H1 (cell line): Measurements from ENCODE around the gene ZNF830. TPM values are rescaled to one million over a fixed set of nuclear protein-coding genes. Genes with fewer than 3 reads are reported as not detected.

Experiments used
- CTCF ChIA-PET: fragments of 300-600 bp; sonication (Branson Sonifier 250); formaldehyde crosslinking; loops from one replicate; lab custom pipeline; 2021; ENCODE audit not compliant: partially characterized antibody; lab: Charles Lee
- POLR2A ChIA-PET: fragments of 300-600 bp; sonication (Branson Sonifier 250); formaldehyde crosslinking; loops from one replicate; lab custom pipeline; 2021; ENCODE audit warnings: inconsistent platforms; ENCODE audit not compliant: partially characterized antibody; lab: Charles Lee
- DNase-seq, 2 experiments: peaks; one replicate each; pipeline versions ENCODE4 v3.0.0 to v3.0.0-alpha.2; 2010 to 2022; ENCODE audit warnings: low spot score in 2 of 2, low read depth in 1 of 2, mixed read lengths in 1 of 2
- FAIRE-seq: peaks from 2 replicates; lab custom pipeline; 2011; peaks lifted over from hg19 to GRCh38; lab: Jason Lieb, UNC
- H2AFZ ChIP-seq: 2 replicates; pipeline ENCODE4 v1.8.1; 2012; ENCODE audit warnings: low read length, inconsistent platforms
- H2AK5ac ChIP-seq: 2 replicates; pipeline ENCODE4 v1.6.1; 2013; ENCODE audit warnings: low read depth, low read length
- H2BK120ac ChIP-seq: replicated peaks from 2 replicates; pipeline ENCODE3; 2013; ENCODE audit warnings: low read depth, low read length, inconsistent platforms
- H2BK12ac ChIP-seq: 2 replicates; pipeline ENCODE4 v1.6.1; 2013; ENCODE audit warnings: low read depth, low read length
- H2BK15ac ChIP-seq: 2 replicates; pipeline ENCODE4 v1.6.1; 2013; ENCODE audit warnings: low read length
- H2BK20ac ChIP-seq: 2 replicates; pipeline ENCODE4 v1.6.1; 2013; ENCODE audit warnings: low read length
- H2BK5ac ChIP-seq: 2 replicates; pipeline ENCODE4 v1.6.1; 2013; ENCODE audit warnings: low read depth, low read length
- H3K14ac ChIP-seq: 2 replicates; pipeline ENCODE4 v1.6.1; 2013; ENCODE audit warnings: inconsistent platforms; ENCODE audit not compliant: insufficient read length
- H3K18ac ChIP-seq: 2 replicates; pipeline ENCODE4 v1.6.1; 2013; ENCODE audit warnings: low read length; ENCODE audit errors: extremely low read depth
- H3K23ac ChIP-seq: 2 replicates; pipeline ENCODE4 v1.6.1; 2013; ENCODE audit warnings: inconsistent platforms; ENCODE audit not compliant: insufficient read length
- H3K23me2 ChIP-seq: 2 replicates; pipeline ENCODE4 v1.6.1; 2013; ENCODE audit warnings: low read depth, low read length
- H3K27ac ChIP-seq: 2 replicates; pipeline ENCODE4 v1.6.1; 2011; ENCODE audit warnings: low read depth, low read length, inconsistent platforms
- H3K27me3 ChIP-seq, 4 experiments: replicated peaks in 1 of 4; 1 replicate in 1 of 4; 2 replicates in 3 of 4; pipeline versions ENCODE4 v1.6.1 to v1.8.1; 2011 to 2013; ENCODE audit warnings: low read length in 3 of 4, mild to moderate bottlenecking in 3 of 4, inconsistent platforms in 2 of 4, mixed read lengths in 2 of 4, moderate library complexity in 1 of 4; ENCODE audit not compliant: control insufficient read depth in 3 of 4, insufficient read depth in 3 of 4; ENCODE audit errors: extremely low read depth in 1 of 4
- H3K36me3 ChIP-seq, 4 experiments: 2 replicates each; pipeline versions ENCODE4 v1.6.1 to v1.8.1; 2011 to 2013; ENCODE audit warnings: mild to moderate bottlenecking in 4 of 4, low read length in 3 of 4, moderate library complexity in 2 of 4, control low read depth in 1 of 4, inconsistent platforms in 1 of 4; ENCODE audit not compliant: insufficient read depth in 4 of 4, control insufficient read depth in 2 of 4
- H3K4ac ChIP-seq: replicated peaks from 2 replicates; pipeline ENCODE3; 2013; ENCODE audit warnings: low read length, low read depth, mixed read lengths, inconsistent platforms; ENCODE audit not compliant: insufficient read length
- H3K4me1 ChIP-seq, 4 experiments: replicated peaks in 1 of 4; 1 replicate in 1 of 4; 2 replicates in 3 of 4; pipeline versions ENCODE4 v1.6.1 to v1.8.1; 2011 to 2013; ENCODE audit warnings: low read length in 3 of 4, inconsistent platforms in 2 of 4, mixed read lengths in 1 of 4; ENCODE audit not compliant: insufficient read depth in 4 of 4, control insufficient read depth in 3 of 4
- H3K4me2 ChIP-seq, 2 experiments: 2 replicates each; pipeline versions ENCODE4 v1.6.1 to v1.8.1; 2011 to 2013; ENCODE audit warnings: low read depth in 2 of 2, low read length in 2 of 2, control low read depth in 1 of 2, inconsistent platforms in 1 of 2, mild to moderate bottlenecking in 1 of 2; ENCODE audit not compliant: insufficient read depth in 1 of 2
- H3K4me3 ChIP-seq, 4 experiments: fragments of 200-600, 300-600 bp in 1 of 4; sonication (generic), shearing (Covaris generic), sonication (Bioruptor Twin) in 1 of 4; 2 replicates each; pipeline versions ENCODE4 v1.5.1 to v1.8.1; 2011 to 2016; ENCODE audit warnings: low read length in 4 of 4, low read depth in 3 of 4, control low read depth in 2 of 4, inconsistent platforms in 2 of 4, mild to moderate bottlenecking in 2 of 4, mixed read lengths in 1 of 4, moderate library complexity in 1 of 4; ENCODE audit not compliant: insufficient read depth in 2 of 4; ENCODE audit errors: extremely low read depth in 1 of 4
- H3K56ac ChIP-seq: replicated peaks from 2 replicates; pipeline ENCODE3; 2013; ENCODE audit warnings: low read depth, mild to moderate bottlenecking, mixed read lengths, low read length, inconsistent platforms; ENCODE audit not compliant: insufficient read length
- H3K79me1 ChIP-seq: 2 replicates; pipeline ENCODE4 v1.6.1; 2013; ENCODE audit warnings: low read depth, low read length, control low read depth
- H3K79me2 ChIP-seq, 2 experiments: 2 replicates each; pipeline versions ENCODE4 v1.6.1 to v1.8.1; 2012 to 2013; ENCODE audit warnings: low read length in 2 of 2, mild to moderate bottlenecking in 2 of 2, inconsistent platforms in 1 of 2; ENCODE audit not compliant: insufficient read depth in 2 of 2, control insufficient read depth in 1 of 2
- H3K9ac ChIP-seq, 4 experiments: replicated peaks in 1 of 4; 1 replicate in 1 of 4; 2 replicates in 3 of 4; pipeline versions ENCODE4 v1.6.1 to v1.8.1; 2011 to 2013; ENCODE audit warnings: low read depth in 3 of 4, low read length in 3 of 4, control low read depth in 2 of 4, mild to moderate bottlenecking in 2 of 4, moderate library complexity in 2 of 4, inconsistent platforms in 1 of 4; ENCODE audit errors: extremely low read depth in 1 of 4
- H3K9me3 ChIP-seq, 2 experiments: 2 replicates each; pipeline versions ENCODE4 v1.6.1 to v1.8.1; 2012 to 2013; ENCODE audit warnings: mild to moderate bottlenecking in 2 of 2, moderate library complexity in 2 of 2, control low read depth in 1 of 2, inconsistent platforms in 1 of 2, low read depth in 1 of 2, low read length in 1 of 2, mixed read lengths in 1 of 2; ENCODE audit not compliant: insufficient read depth in 2 of 2
- H4K20me1 ChIP-seq, 2 experiments: replicated peaks in 1 of 2; 2 replicates each; pipeline versions ENCODE3 to v1.8.1; 2011 to 2013; ENCODE audit warnings: inconsistent platforms in 2 of 2, low read length in 2 of 2, mild to moderate bottlenecking in 1 of 2; ENCODE audit not compliant: insufficient read depth in 2 of 2, control insufficient read depth in 1 of 2
- H4K5ac ChIP-seq: 2 replicates; pipeline ENCODE4 v1.6.1; 2013; ENCODE audit warnings: low read length, low read depth, mixed read lengths, inconsistent platforms; ENCODE audit not compliant: insufficient read length
- H4K8ac ChIP-seq: 2 replicates; pipeline ENCODE4 v1.8.0; 2013; ENCODE audit warnings: mild to moderate bottlenecking, moderate library complexity, low read length, inconsistent platforms; ENCODE audit not compliant: insufficient read depth; ENCODE audit errors: extremely low read depth
- H4K91ac ChIP-seq: replicated peaks from 2 replicates; pipeline ENCODE3; 2013; ENCODE audit warnings: low read length, mixed read lengths, inconsistent platforms; ENCODE audit not compliant: insufficient read length
- CBX5 ChIP-seq: fragments of 300-800, 300-1000 bp; sonication (generic); IDR thresholded peaks from 2 replicates; pipeline ENCODE4 v1.7.1; 2016; ENCODE audit warnings: antibody characterized with exemption, low read length, low read depth
- CREB1 ChIP-seq: IDR thresholded peaks from 2 replicates; pipeline ENCODE4 v1.6.1; 2012; ENCODE audit warnings: inconsistent platforms
- EGR1 ChIP-seq: IDR thresholded peaks from 2 replicates; pipeline ENCODE4 v1.6.1; 2011; ENCODE audit warnings: low read depth, low read length, borderline replicate concordance
- KDM5A ChIP-seq: fragments of 200-600 bp; IDR thresholded peaks from 2 replicates; pipeline ENCODE4 v1.7.1; 2012; ENCODE audit warnings: mild to moderate bottlenecking, low read length, inconsistent platforms, mixed read lengths
- SAP30 ChIP-seq: fragments of 300-600 bp; sonication (generic); IDR thresholded peaks from 2 replicates; pipeline ENCODE4 v1.7.1; 2012; ENCODE audit warnings: low read length, moderate library complexity, mild to moderate bottlenecking, inconsistent platforms; ENCODE audit not compliant: insufficient read depth, insufficient replicate concordance
- SP4 ChIP-seq: IDR thresholded peaks from 2 replicates; pipeline ENCODE4 v1.6.1; 2012; ENCODE audit warnings: low read length, inconsistent platforms
- ZNF274 ChIP-seq: IDR thresholded peaks from 2 replicates; pipeline ENCODE4 v1.7.0; 2012; ENCODE audit warnings: low read length, borderline replicate concordance; ENCODE audit errors: extremely low read depth
- WGBS, 2 experiments: shearing (Covaris generic) in 1 of 2; methylation state at CpG; one replicate each; pipeline versions ENCODE4 v1.1.6 to v1.1.7; 2013 to 2015; ENCODE audit warnings: low lambda C conversion rate in 2 of 2, mixed read lengths in 2 of 2, inconsistent platforms in 1 of 2, low coverage in 1 of 2, missing lambda C conversion rate in 1 of 2; ENCODE audit not compliant: insufficient replicate concordance in 2 of 2, insufficient coverage in 1 of 2, insufficient read length in 1 of 2; ENCODE audit errors: extremely low coverage in 1 of 2, missing lambda C conversion rate in 1 of 2; 5-methylcytosine and 5-hydroxymethylcytosine counted together
- polyA plus RNA-seq, 7 experiments: library from polyadenylated mRNA; depleted of rRNA in 3 of 7; stranded (reverse) in 5 of 7; unstranded in 2 of 7; fragments of >200 nt in 5 of 7; fragments of 200-250 nt in 2 of 7; gene quantifications; 1 replicate in 5 of 7; 2 replicates in 1 of 7; 4 replicates in 1 of 7; pipeline versions ENCODE4 v1.2.1 to v1.2.3, GENCODE V29; 2011 to 2013; ENCODE audit warnings: missing spikeins in 2 of 7, mixed read lengths in 2 of 7
- total RNA-seq: library from RNA; stranded (reverse); fragmentation: NEBNext Ultra II Directional; extraction: Animal tissue kit (Norgen Biotek cat#: 25700); gene quantifications from 2 replicates; pipeline ENCODE4 v1.2.1, GENCODE V29; 2021

The ZNF830 gene
- total and polyA plus RNA-seq, 2 of the 8 experiments (the other 6 are each of a cell fraction or from before 2014, with no cell fraction given): 4.2 to 19.9 TPM

DNA sequence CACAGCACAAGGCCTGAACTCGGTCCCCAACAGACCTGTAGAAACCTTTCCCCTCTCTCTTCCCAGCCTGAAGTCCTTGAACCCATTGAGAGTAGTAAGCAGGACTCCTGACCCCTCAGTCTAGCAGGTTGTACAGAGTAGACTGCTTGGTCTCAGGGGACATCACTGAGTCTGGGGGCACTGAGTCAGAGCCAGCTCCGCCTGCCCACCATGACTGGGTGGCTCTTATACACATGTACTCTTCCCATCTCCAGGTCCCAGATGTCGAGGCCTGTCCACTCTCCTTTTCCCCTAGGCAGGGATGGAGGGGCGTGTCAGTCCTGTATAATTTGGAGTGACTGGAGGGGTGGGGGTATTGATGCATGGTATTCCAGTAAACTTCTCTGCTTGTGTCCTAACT, 42.4 kb downstream of the ZNF830 start:
- H3K36me3 ChIP-seq: peaks cover 31 to 87% (median 59%) of the 10 kb centered on the region in 4 experiments
- H2BK12ac ChIP-seq: no peak overlapping the region
- CTCF ChIA-PET: interaction anchor here (1.4 kb wide), 1 partner anchor 115 kb away, joined by 4 read pairs; no protein-coding TSS in a partner anchor
- no peak overlapping the region for H3K9ac ChIP-seq
- H3K56ac ChIP-seq: no peak overlapping the region
- POLR2A ChIA-PET: interaction anchor here (1.1 to 5.3 kb wide), 4 partner anchors 8 to 56 kb away, joined by 3 to 26 read pairs (median 11); no protein-coding TSS in a partner anchor
- no peak overlapping the region for H3K4me2 ChIP-seq
- H2BK120ac ChIP-seq: no peak overlapping the region
- no peak overlapping the region for H4K91ac ChIP-seq
- peaks cover 5 to 8% of the 10 kb centered on the region in 2 experiments for H4K20me1 ChIP-seq
- TF ChIP-seq SP4: no peak
- TF ChIP-seq KDM5A: no peak
- no peak for TF ChIP-seq SAP30
- no peak for TF ChIP-seq CREB1
- no peak for TF ChIP-seq EGR1
- TF ChIP-seq ZNF274: no peak
- no peak for TF ChIP-seq CBX5
- 95% methylated on average over 4 of the region's 4 CpGs; no CpG with 5 or more reads in 1 of the 2 experiments for WGBS, 2 experiments
- no peak overlapping the region for H2BK5ac ChIP-seq
- no peaks in the 10 kb centered on the region for H3K9me3 ChIP-seq
- FAIRE-seq (no peak), DNase-seq (no peak)
- H3K4me3 ChIP-seq: no peak overlapping the region
- H2AK5ac ChIP-seq: no peak overlapping the region
- no peak overlapping the region; the same call in 1 of the 2 replicates for H4K8ac ChIP-seq
- no peaks in the 10 kb centered on the region for H3K23me2 ChIP-seq
- no peaks in the 10 kb centered on the region for H3K27me3 ChIP-seq
- H3K27ac ChIP-seq: no peak overlapping the region
- H3K14ac ChIP-seq: no peak overlapping the region
- no peak overlapping the region for H3K18ac ChIP-seq
- H4K5ac ChIP-seq: no peak overlapping the region
- no peak overlapping the region for H2AFZ ChIP-seq
- no peak overlapping the region for H3K23ac ChIP-seq
- H3K4ac ChIP-seq: no peak overlapping the region
- H3K79me1 ChIP-seq: no peaks in the 10 kb centered on the region
- H3K4me1 ChIP-seq: no peaks in the 10 kb centered on the region
- no peak overlapping the region for H2BK20ac ChIP-seq
- no peak overlapping the region for H2BK15ac ChIP-seq
- H3K79me2 ChIP-seq: no peaks in the 10 kb centered on the region
